Measurements from ENCODE around the gene RNF223.
"Not testable (repeated sequence)": the region's sequence is repeated elsewhere in the genome, so short reads cannot be mapped to it uniquely, and the experiment has no call there.

Gene RNF223

GRCh38 chr1:1085911-1086841, 12.1 kb upstream of the RNF223 start:
- DNase-seq: no peak

- DNase-seq: no peak
These were observed 11.2 kb upstream of the RNF223 start for GRCh38 chr1:1085171-1085841.

- DNase-seq: no peak
These were observed 10.5 kb upstream of the RNF223 start for GRCh38 chr1:1084372-1085170.

- DNase-seq: no peak
These were observed 9.6 kb upstream of the RNF223 start for GRCh38 chr1:1083416-1084371.

- DNase-seq: no peak
These were observed 8.8 kb upstream of the RNF223 start for GRCh38 chr1:1082776-1083415.

- no peak for DNase-seq
These were observed 8.2 kb upstream of the RNF223 start for GRCh38 chr1:1082239-1082775.

GRCh38 chr1:1081311-1082238, 7.5 kb upstream of the RNF223 start:
- DNase-seq: no peak

- DNase-seq: no peak
These were observed 6.8 kb upstream of the RNF223 start for GRCh38 chr1:1080951-1081310.

- no peak for DNase-seq
These were observed 6.1 kb upstream of the RNF223 start for GRCh38 chr1:1080122-1080757.

GRCh38 chr1:1079408-1080121, 5.5 kb upstream of the RNF223 start:
- DNase-seq: no peak

GRCh38 chr1:1077396-1077795, 3.3 kb upstream of the RNF223 start:
- DNase-seq: not testable (repeated sequence)

GRCh38 chr1:1075148-1075935, 1.2 kb upstream of the RNF223 start:
- no peak for DNase-seq

- no peak for DNase-seq
These were observed 583 bp upstream of the RNF223 start for GRCh38 chr1:1074631-1075147.

GRCh38 chr1:1072849-1073742, 1.0 kb downstream of the RNF223 start:
- DNase-seq: no peak

- no peak for DNase-seq
These were observed 1.7 kb downstream of the RNF223 start for GRCh38 chr1:1072299-1072848.

GRCh38 chr1:1071486-1072298, 2.4 kb downstream of the RNF223 start:
- DNase-seq: no peak
